ENCODE results near the gene STAG1. TPM values are rescaled to one million over a fixed set of nuclear protein-coding genes. Genes with fewer than 3 reads are reported as not detected.
A peak's percentile ranks its signal among the peaks of the same experiment; 100 is the strongest.

STAG1 gene
- total and polyA plus RNA-seq, 9 of the 15 experiments (the other 6 are each of a cell fraction or from before 2014, with no cell fraction given) = 2.7 to 17.7 (median 8.8) TPM

- in situ Hi-C loops (cut with MboI) = no loop called here
- Histone ChIP-seq H3K27me3 (ENCODE audit: control insufficient read depth in 2 of 2, insufficient read depth in 2 of 2, low read length in 2 of 2) (no peaks in the 10 kb centered on the region), H3K9me1 (ENCODE audit: control insufficient read depth, insufficient read depth, low read length) (no peaks in the 10 kb centered on the region), H4K20me1 (replicated peaks; ENCODE audit: control insufficient read depth, insufficient read depth, low read length) (no peaks in the 10 kb centered on the region), H3K27ac (ENCODE audit: extremely low read depth, low read depth, low read length) (no peak overlapping the region), H3K4me2 (ENCODE audit: insufficient read depth, low read length) (no peak overlapping the region), H2AFZ (ENCODE audit: low read depth, low read length) (no peak overlapping the region), H3K36me3 (ENCODE audit: control insufficient read depth, insufficient read depth, low read length) (peaks cover 7% of the 10 kb centered on the region; the same call in 1 of the 3 replicates), H3K79me2 (ENCODE audit: control insufficient read depth, insufficient read depth, low read length) (0 out of 3 replicates have a peak, but pooled peaks cover 5% of the 10 kb centered on the region), H3K4me1 (replicated peaks in 1 of 2; ENCODE audit: control insufficient read depth in 2 of 2, insufficient read depth in 2 of 2, low read length in 2 of 2) (peaks cover 0 to 5% of the 10 kb centered on the region in 2 experiments; a peak in 2 of 5 replicates), H3K9ac (ENCODE audit: insufficient read depth in 1 of 2, low read depth in 2 of 2, low read length in 2 of 2) (no peak overlapping the region), H3K4me3 (no peak overlapping the region), H3K9me3 (replicated peaks; ENCODE audit: control insufficient read depth, insufficient read depth, low read depth, low read length) (0 out of 2 replicates have a peak, but pooled peaks cover 2% of the 10 kb centered on the region)
- ChIA-PET CTCF (ENCODE audit: low intra/inter-chr PET ratio) (no interaction called here), POLR2A (no interaction called here)
- DNase-seq (ENCODE audit: extremely low read depth in 1 of 4, low spot score in 3 of 4) (no peak), ATAC-seq (no peak), FAIRE-seq (no peak)
- TF ChIP-seq PCBP2 (IDR thresholded peaks at IDR 0.05; ENCODE audit: low read depth, low read length, poor library complexity, severe bottlenecking) (no peak), JUND (IDR thresholded peaks at IDR 0.05; ENCODE audit: borderline replicate concordance, low read depth, low read length) (no peak), JUND (tag; IDR thresholded peaks at IDR 0.05; ENCODE audit: borderline replicate concordance, low read depth, low read length) (no peak), SIRT6 (IDR thresholded peaks at IDR 0.05; ENCODE audit: low read depth, low read length) (no peak), ATF3 (IDR thresholded peaks at IDR 0.05) (peak; percentile 19; the same call in 1 of the 2 replicates), ATF3 (CRISPR knock-in tag; conservative IDR thresholded peaks at IDR 0.05) (no peak), RBM22 (IDR thresholded peaks at IDR 0.05; ENCODE audit: low read depth, low read length, poor library complexity, severe bottlenecking) (no peak)
- intact Hi-C loops (cut with micrococcal nuclease) = no loop called here
- WGBS (ENCODE audit: insufficient coverage, low coverage, missing lambda C conversion rate) = 64% methylated on average over 4 of the region's 4 CpGs
- no TSS peak for BruUV-seq (replicated peaks)
Observed at GRCh38 chr3:136624894-136625815, 127.0 kb downstream of the STAG1 start.

Measured in K562 (cell line).